Tongue (tissue), 2 donors: ENCODE results near the gene ANKRD40CL. TPM values are rescaled to one million over a fixed set of nuclear protein-coding genes. Genes with fewer than 3 reads are reported as not detected.
A peak's percentile ranks its signal among the peaks of the same experiment; 100 is the strongest.
"Not testable (repeated sequence)": the region's sequence is repeated elsewhere in the genome, so short reads cannot be mapped to it uniquely, and the experiment has no call there.

ENCODE experiments used
- DNase-seq: peaks from one replicate; pipeline ENCODE4 v3.0.0-alpha.2; 2015
- total RNA-seq: library from RNA; depleted of rRNA; stranded (reverse); fragments of >200 nt; gene quantifications from one replicate; pipeline ENCODE4 v1.2.3, GENCODE V29; 2014

The ANKRD40CL gene
- total RNA-seq, 1 donor from 2014 or later: not detected

- no peak for DNase-seq
Observed at GRCh38 chr17:50762177-50762576, 5.1 kb downstream of the ANKRD40CL start.

- no peak for DNase-seq
Observed at GRCh38 chr17:50758989-50759544, 8.3 kb downstream of the ANKRD40CL start.

GRCh38 chr17:50758524-50758923 lies 8.8 kb downstream of the ANKRD40CL start:
- no peak for DNase-seq

GRCh38 chr17:50754521-50754920 lies 12.8 kb downstream of the ANKRD40CL start:
- DNase-seq: no peak

GRCh38 chr17:50749245-50749644 lies 18.1 kb downstream of the ANKRD40CL start:
- no peak for DNase-seq

GRCh38 chr17:50745631-50746030 lies 21.7 kb downstream of the ANKRD40CL start:
- no peak for DNase-seq

GRCh38 chr17:50739098-50739497 lies 28.2 kb downstream of the ANKRD40CL start:
- DNase-seq: no peak

- DNase-seq: no peak
Observed at GRCh38 chr17:50737118-50737698, 30.1 kb downstream of the ANKRD40CL start.

GRCh38 chr17:50735287-50735686 lies 32.0 kb downstream of the ANKRD40CL start:
- no peak for DNase-seq

- no peak for DNase-seq
Observed at GRCh38 chr17:50731575-50732460, 35.5 kb downstream of the ANKRD40CL start.

- no peak for DNase-seq
Observed at GRCh38 chr17:50728881-50729765, 38.2 kb downstream of the ANKRD40CL start.

- no peak for DNase-seq
Observed at GRCh38 chr17:50728112-50728429, 39.2 kb downstream of the ANKRD40CL start.

- DNase-seq: no peak
Observed at GRCh38 chr17:50725769-50726655, 41.3 kb downstream of the ANKRD40CL start.

- DNase-seq: not testable (repeated sequence)
Observed at GRCh38 chr17:50724622-50725021, 42.7 kb downstream of the ANKRD40CL start.

- no peak for DNase-seq
Observed at GRCh38 chr17:50722746-50723145, 44.6 kb downstream of the ANKRD40CL start.

GRCh38 chr17:50721194-50722010 lies 45.9 kb downstream of the ANKRD40CL start:
- peak; percentile 24 for DNase-seq

GRCh38 chr17:50719924-50720794 lies 47.2 kb downstream of the ANKRD40CL start:
- peak; percentile 34 for DNase-seq

GRCh38 chr17:50719144-50719923 lies 48.0 kb downstream of the ANKRD40CL start, which contains the start of gene LUC7L3:
Gene LUC7L3 (plus strand): TSS chr17:50719603. CDS start chr17:50719733, 130 bp downstream.
- peak; percentile 98 for DNase-seq

- no peak for DNase-seq
Observed at GRCh38 chr17:50715471-50715870, 51.8 kb downstream of the ANKRD40CL start.
